HG03045 (cell line): ENCODE measurements around the gene NEBL.

Experiments used
- ATAC-seq: cut with Tn5 transposase; IDR thresholded peaks from one replicate; pipeline ENCODE4 v1.9.1; 2021; ENCODE audit warnings: mild to moderate bottlenecking, moderate library complexity; ENCODE audit not compliant: unreplicated experiment

NEBL gene

DNA sequence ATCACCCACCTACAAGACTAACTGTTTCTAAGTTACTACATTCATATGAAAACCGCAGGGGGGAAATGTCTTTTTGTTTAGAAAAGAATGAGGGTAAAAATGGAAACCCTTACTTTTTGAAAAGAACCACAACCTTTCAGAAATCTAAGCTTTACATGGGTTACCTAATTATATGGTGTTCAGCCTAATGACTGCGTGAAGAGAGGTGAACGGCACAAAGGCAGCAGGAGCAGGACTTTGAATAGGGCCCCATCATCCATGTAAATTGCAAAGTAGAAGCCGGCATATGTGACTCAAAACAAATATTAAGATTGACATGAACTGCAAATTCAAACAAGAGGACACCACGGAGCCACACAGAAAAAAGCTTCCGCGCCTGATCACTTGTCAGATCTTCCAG is 25.1 kb downstream of the NEBL start:
- ATAC-seq: no peak

DNA sequence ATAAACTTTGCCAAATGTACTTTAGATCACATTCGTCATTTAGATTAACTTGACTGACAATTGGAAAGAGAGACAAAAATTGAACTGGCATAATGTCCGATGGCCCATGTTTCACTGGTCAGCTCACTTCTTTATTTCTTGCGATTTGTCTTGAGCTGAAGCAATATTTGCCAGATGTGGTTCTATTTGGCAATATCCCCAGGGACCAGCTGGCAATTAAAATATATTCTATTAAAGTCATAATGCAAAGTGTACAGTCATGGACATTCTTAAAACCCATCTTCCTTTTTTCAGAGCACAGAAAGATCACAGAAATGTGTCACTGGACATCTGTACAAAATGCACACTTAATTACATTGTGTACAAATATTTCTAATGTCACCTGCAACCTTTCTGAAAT is 26.3 kb downstream of the NEBL start:
- no peak for ATAC-seq

DNA sequence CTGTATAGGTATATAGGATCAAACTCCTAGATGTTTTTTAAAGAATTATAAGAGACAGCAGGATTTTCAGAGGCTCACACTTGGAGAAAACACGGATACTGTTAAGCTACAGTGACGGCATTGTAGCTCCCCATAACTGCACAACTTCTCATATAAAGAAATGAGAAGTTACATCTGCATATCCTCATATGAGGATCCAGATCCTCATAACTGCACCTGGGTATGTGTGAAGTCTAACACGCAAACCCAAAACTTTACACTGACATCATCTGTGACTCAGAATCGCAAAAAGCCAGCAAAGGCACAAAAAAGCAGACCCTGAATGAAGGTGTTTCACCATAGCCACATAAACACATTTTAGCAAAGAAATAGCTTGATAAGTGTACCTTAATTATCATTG is 34.1 kb downstream of the NEBL start:
- no peak for ATAC-seq

DNA sequence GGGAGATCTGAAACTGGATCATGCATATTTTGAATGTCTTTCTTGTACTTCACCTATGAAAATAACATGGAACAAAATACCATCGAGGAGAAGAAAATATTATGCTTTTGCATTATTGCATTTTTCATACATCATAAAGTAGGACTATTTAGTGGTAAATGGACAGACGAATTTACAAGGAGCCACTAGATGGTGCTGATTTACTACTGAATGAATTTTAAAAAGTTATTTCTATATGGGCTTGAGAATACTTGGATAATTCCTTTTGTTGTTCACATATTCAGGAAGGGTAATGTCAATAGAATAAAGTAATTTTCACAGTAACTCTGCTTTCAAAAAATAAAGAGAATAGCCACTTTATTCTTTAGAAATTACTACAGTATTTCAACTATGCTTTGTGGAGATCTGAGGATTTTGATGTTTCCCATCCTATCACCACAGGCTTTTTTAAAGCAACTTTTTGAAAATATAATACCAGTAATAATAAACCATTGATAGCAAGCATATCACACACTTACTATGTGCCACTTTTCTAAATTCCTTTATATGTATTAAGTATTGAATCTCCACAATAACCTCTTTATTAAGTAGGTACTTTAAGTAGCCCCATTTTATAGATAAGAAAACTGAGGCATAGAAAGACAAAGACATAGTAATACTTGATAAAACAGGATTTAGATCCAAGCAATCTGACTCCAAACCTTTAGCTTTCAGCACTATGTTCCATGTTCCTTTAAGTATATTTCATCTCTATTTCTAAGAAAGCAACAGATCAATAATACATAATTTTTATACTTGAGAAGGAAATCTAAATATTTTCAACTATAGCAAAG is 38.6 kb downstream of the NEBL start:
- no peak for ATAC-seq

DNA sequence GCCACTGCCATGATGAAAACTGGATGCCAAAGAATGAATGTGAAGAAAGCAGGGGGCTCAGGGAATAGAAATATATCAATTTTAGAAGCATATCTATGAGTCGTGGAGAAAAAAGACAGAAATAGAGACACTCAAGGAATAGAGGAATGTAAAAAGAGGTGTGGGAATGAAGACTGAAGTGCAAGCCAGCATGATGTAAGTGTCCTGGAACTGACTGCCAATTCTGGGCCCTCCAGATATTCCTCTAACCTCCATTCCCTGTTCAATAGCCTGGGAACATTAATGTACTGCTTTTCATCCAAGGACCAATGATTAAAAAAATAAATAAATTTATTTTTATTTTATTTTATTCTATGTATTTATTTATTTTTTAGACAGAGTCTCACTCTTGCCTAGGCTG is 40.6 kb downstream of the NEBL start:
- ATAC-seq: no peak

DNA sequence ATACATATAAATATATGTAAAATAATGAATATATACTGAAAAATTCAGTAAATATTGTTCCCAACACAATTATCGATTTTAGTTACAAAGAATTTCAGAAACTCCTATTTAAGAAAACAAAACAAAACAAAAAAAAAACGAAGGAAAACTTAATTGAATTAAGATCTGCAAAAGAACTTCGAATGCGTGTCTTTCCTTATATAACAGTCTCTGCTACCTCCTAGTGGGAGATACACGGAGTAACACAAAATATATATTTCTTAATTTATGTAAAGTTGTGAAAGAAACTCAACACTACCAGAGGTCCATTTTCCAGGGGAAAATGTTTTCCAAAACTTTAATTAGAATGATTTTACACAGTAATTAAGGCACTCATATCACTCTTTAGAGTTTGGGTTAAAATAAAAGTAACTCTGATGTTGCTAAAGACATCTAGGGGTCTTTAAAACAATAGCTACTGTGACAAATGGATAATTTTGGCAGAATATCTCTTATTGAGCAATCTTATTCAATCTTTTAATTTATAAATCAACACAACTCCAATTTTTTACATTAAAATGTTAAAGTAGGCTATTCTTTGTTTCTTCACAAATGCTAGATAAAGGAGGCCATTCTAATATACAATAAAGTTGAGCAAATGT is 41.6 kb downstream of the NEBL start:
- ATAC-seq: no peak

DNA sequence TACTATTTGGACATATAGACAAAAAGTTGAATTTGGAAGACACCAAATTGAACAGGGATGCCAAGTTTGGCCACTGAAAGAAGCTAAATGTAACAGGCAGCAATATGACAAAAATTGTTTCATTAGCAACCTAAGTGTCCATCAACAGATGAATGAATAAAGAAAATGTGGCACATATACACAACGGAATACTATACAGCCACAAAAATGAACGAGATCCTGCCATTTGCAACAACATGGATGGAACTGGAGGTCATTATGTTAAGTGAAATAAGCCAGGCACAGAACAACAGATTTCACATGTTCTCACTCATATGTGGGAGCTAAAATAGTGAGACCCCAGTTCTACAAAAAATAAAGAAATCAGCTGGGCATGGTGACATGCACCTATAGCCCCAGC is 43.8 kb downstream of the NEBL start:
- ATAC-seq: no peak

DNA sequence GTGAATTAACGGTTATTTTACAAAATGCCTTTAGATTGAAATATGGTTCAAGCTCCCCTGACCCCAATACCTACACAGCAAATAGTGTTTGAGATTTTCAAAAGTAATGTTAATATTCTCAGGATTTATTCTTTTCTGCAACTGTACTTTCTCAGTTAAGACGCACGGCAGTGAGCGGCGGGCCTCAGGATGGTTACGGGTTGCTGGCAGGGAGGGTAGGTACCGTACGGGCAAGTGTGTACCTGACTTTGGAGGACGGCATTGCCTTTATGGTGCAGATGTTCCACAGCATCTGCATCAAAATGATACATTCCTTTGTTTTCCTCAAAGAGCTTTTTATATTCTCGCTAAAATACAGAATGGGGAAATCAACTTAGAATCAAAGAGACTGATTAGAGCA is 44.8 kb downstream of the NEBL start:
- no peak for ATAC-seq

DNA sequence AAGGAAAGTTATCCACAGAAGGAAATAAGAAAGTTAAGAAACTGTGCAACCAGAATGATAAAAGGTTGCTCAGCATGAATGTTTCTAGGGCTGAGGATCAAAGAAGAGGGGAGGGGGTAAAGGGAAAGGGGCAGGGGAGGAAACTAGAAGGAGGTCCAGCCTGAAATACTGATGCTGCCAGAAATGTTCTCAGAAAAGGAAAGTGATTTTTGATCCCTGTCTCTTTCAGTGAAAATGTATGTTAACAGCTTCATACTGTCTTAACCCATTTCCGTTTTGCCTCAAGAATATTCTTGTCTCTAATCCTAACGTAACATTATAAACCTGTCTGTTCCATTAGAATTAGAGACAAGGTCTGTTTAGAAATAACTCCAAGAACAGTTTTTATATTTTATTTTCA is 49.6 kb downstream of the NEBL start:
- ATAC-seq: no peak

DNA sequence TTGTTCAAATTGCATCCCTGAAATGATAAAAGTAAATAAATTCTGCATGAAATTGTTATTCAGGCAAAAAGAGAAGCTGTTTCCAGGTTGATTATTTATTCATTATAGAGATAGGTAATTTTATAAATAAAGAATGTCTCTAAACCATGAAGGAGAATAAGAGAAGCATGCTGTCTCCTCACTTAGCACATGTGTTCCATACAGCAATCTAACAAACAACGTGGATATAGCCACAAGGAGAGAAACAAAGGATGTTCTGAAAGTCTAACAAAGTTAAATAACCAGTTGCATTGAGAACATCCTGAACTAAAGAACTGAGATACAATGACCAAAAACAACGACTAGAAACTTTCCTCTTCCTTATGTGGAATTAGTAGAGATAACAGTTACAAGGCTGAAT is 50.8 kb downstream of the NEBL start:
- ATAC-seq: no peak

DNA sequence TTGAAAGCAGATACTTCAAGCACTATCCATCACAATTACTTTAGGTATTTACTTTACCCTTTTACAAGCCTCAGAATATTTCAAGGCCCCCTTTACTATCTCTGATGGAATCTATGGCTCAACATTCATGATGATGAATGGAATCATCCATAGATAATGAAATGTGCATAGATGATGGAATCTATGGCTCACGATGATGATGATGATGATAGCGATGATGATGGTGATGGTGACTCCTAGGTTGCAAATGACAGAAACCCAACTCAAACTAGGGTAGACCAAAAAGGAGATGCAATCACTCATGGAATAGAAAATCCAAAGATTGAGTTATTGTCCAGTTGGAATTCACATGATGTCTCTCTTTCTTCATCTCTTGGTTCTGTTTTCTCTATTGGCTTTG is 55.7 kb downstream of the NEBL start:
- no peak for ATAC-seq

DNA sequence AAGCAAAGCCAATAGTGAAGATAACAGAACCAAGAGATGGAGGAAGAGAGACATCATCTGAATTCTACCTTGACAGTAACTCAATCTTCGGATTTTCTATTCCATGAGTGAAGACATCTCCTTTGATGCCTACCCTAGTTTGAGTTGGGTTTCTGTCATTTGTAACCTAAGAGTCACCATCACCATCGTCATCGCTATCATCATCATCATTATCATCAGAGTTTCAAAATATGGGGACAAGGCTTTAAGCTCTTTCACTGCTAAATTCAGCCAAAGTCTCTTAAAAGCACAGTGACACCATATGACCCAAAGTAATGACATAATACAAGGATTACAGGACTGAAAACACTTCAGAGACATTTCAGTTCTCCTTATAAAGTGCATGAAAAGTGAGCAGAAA is 57.2 kb downstream of the NEBL start:
- ATAC-seq: no peak

DNA sequence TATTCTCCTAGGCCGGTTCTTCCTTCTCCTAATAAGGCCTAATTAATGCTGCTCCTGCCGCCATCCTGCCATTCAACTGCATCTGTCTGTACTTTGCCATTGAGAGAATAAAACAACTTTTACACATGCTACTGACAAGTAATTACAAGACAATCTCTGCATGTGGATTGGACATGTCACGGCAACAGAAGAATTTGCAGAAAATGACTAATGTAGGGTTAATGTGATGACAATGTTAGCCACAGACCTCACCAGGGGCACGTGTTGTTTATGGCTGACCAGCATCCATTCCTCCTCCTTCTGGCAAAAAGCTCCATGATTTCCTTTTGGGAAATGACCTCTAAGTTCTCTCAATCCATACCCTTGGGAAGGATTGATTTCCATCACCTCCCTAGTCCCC is 58.0 kb downstream of the NEBL start:
- no peak for ATAC-seq

DNA sequence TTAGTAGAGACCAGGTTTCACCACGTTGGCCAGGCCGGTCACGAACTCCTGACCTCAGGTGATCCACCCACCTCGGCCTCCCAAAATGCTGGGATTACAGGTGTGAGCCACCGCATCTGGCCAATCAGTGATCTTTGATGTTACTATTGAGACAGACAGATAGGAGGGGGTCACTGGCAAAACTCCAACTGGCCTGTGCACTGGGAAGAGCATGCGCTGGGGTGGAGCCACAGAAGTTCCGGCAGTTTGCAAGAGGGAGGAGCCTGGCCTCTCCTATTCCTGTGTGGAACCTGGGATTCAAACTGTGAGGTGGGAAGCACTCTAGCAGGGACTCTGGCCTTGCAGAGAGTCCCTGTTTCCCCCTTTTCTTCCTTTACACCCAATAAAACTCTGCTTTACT is 60.7 kb downstream of the NEBL start:
- ATAC-seq: no peak

DNA sequence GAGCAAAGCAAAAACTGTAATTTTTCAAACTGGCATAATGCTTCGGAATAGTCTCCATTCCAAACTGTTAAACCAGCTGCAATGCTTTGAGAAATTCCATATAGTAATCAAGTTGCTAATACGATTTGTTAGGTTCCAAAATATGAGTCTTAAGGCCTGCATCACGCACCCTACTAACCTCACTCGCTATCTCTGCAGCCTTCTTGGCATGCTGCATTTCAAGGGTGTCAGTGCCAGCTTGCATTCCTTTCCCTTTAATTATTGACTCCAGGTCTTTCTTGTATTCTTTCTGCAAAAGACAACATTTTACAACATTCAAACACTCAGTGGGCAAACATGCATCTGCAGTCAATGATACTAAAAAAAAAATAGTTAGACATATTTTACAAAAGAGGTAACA is 61.8 kb downstream of the NEBL start:
- no peak for ATAC-seq

DNA sequence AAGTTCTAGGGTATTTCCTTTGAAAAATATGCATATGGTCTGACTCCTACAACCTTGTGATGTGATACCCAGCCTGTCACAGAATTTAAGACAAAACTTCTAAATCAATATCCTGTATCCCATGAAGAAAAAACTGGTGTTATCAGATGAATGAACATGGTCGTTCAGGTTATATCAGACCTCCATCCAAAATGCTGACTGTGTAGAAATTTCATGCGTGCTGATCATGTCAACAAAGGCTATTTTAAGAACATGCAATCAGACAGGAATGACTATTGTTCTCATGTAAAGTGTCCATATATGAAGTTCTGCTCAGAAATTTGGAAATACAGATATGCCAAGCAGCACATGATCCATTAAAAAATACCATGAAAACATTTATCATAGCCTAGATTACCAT is 62.3 kb downstream of the NEBL start:
- no peak for ATAC-seq

DNA sequence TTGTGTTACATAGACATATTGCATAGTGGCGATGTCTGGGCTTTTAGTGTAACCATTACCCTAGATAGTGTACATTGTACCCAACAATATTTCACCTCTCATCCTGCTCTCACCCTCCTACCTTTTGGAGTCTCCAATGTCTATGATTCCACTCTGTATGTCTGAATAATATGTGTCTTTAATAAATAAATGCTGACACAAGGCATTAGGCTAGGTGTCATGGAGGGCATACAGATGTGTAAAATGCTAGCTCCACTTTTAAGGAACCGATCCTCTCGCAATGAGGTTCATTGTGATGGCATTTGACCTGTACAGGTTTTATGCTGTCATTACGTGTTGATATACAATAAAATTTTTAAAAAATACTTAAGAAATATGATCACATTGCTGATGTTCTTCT is 74.3 kb downstream of the NEBL start:
- no peak for ATAC-seq

DNA sequence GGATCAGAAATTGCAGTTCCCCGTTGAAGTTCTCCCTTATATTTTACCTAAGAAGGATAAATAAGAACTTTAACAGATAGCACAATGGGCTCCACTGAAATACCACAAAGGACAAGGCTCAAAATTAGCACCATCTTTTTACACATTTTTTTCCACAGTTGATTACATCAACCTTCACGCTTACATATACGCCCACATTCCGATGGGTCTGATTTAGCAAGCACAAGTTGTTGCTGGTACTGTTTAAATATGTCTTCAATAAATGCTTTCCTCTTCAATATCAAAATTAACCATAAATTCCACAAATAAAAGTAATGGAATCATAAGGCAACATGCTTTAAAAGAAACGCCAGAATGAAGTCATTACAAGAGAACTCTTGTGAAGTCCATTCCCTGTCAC is 79.5 kb downstream of the NEBL start:
- no peak for ATAC-seq

DNA sequence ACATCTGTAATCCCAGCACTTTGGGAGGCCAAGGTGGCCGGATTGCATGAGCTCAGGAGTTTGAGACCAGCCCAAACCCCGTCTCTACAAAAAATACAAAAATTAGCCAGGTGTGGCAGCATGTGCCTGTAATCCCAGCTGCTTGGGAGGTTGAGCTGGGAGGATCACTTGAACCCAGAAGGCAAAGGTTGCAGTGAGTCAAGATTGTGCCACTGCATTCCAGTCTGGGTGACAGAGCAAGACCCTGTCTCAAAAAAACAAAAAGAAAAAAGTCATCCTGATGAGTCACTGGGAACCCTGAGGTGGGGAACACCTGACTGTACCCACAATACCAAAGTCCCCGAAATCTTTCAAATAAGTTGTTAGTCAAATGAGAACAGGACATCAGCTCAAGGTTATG is 80.0 kb downstream of the NEBL start:
- ATAC-seq: no peak

DNA sequence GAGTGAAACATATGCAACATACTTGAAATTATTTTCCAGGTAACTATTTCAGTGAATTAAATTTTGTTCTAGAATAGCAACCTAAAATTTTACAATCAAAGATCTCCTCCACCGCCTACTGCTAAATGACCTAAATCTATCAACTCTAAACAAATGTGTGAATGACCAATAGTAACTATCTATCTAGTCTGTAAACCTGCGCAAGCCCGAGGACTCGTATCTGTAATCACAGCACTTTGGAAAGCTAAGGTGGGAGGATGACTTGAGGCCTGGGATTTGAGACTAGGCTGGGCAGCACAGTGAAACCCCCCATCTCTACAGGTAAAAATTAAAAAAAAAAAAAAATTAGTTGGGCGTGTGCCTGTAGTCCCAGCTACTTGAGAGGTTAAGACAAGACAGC is 83.0 kb downstream of the NEBL start:
- no peak for ATAC-seq

DNA sequence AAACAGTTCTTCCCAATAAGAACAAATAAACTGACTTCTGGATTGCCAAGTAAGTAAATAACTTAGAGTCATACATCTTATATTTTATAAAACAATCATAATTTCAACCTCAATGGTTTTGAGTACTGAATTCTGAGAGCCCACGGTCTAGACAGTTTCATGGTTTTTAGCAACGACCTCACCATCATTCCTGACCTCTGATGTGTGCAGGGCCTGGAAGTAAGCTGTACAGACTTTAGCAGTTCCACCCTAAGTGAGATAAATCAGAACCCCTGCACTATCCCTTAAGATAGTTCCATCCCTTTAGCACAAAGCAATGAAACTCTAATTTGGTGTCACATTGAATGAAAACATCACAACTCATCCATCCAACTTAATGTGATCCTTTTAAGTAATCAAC is 86.0 kb downstream of the NEBL start:
- ATAC-seq: no peak

DNA sequence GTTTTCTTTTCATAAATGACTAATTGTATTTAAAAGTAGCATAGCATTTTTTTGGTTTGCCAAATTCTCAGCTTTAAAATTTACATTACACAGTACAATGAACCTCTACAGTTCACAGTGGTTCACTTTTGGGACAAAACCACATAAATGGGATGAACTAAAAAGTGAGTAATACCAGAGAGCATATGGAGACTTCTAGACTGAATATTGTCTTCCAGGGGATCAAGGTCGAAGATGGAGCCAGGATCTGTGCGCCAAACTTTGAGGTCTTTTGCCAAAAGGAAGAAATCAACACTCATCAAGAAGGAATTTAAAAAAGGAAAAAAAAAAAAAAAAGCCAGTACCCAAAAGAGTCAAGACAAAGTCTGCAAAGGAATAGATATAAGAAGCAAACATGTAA is 87.5 kb downstream of the NEBL start:
- no peak for ATAC-seq

DNA sequence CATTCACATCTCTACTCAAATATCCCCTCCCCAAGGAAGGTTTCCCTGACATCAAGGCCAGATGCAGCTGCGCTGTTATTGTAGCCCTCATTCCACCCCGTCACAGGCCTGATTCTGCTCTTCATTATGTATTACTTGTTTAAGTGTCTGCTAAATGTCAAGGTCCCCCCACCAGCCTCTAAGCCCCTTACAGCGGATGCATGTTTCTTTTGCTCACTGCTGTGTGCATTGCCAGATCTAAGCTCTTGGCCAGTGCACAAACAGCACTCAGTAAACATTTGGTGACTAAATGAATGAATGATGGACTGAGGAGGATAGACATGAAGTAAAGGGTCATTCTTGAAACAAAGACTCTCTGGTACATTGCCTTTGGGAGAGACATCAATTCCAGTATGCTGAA is 90.6 kb downstream of the NEBL start:
- no peak for ATAC-seq
